ENCODE results near the gene TUBB.
"Not testable (repeated sequence)": the region's sequence is repeated elsewhere in the genome, so short reads cannot be mapped to it uniquely, and the experiment has no call there.

TUBB gene

GRCh38 chr6:30748851-30749540 is 28.8 kb downstream of the TUBB start:
- TF ChIP-seq CTCF (IDR thresholded peaks at IDR 0.05; ENCODE audit: borderline replicate concordance, control extremely low read depth, extremely low read depth, insufficient read depth, missing control alignments) = no peak
- in situ Hi-C loops (cut with MboI; ENCODE audit: low sequenced_read_pairs, unreplicated experiment) = no loop called here
- DNase-seq (ENCODE audit: low spot score) = no peak

GRCh38 chr6:30749554-30750378 is 29.6 kb downstream of the TUBB start:
- no peak for DNase-seq (ENCODE audit: low spot score)
- in situ Hi-C loops (cut with MboI; ENCODE audit: low sequenced_read_pairs, unreplicated experiment) = no loop called here
- TF ChIP-seq CTCF (IDR thresholded peaks at IDR 0.05; ENCODE audit: borderline replicate concordance, control extremely low read depth, extremely low read depth, insufficient read depth, missing control alignments) = no peak

GRCh38 chr6:30750379-30750668 is 30.2 kb downstream of the TUBB start:
- in situ Hi-C loops (cut with MboI; ENCODE audit: low sequenced_read_pairs, unreplicated experiment) = no loop called here
- TF ChIP-seq CTCF (IDR thresholded peaks at IDR 0.05; ENCODE audit: borderline replicate concordance, control extremely low read depth, extremely low read depth, insufficient read depth, missing control alignments) = no peak
- DNase-seq (ENCODE audit: low spot score) = no peak

GRCh38 chr6:30752157-30752927 is 32.2 kb downstream of the TUBB start:
- DNase-seq (ENCODE audit: low spot score) = no peak
- in situ Hi-C loops (cut with MboI; ENCODE audit: low sequenced_read_pairs, unreplicated experiment) = no loop called here
- no peak for TF ChIP-seq CTCF (IDR thresholded peaks at IDR 0.05; ENCODE audit: borderline replicate concordance, control extremely low read depth, extremely low read depth, insufficient read depth, missing control alignments)

- DNase-seq (ENCODE audit: low spot score) = no peak
- in situ Hi-C loops (cut with MboI; ENCODE audit: low sequenced_read_pairs, unreplicated experiment) = no loop called here
- no peak for TF ChIP-seq CTCF (IDR thresholded peaks at IDR 0.05; ENCODE audit: borderline replicate concordance, control extremely low read depth, extremely low read depth, insufficient read depth, missing control alignments)
Observed at GRCh38 chr6:30754631-30755030, 34.5 kb downstream of the TUBB start.

GRCh38 chr6:30756405-30757003 is 36.4 kb downstream of the TUBB start:
- in situ Hi-C loops (cut with MboI; ENCODE audit: low sequenced_read_pairs, unreplicated experiment); DNase-seq (ENCODE audit: low spot score): not testable (repeated sequence)
